ENCODE measurements around the gene CD99L2. TPM values are rescaled to one million over a fixed set of nuclear protein-coding genes. Genes with fewer than 3 reads are reported as not detected.
A peak's percentile ranks its signal among the peaks of the same experiment; 100 is the strongest.

Gene CD99L2
- total RNA-seq, 1 experiment from 2014 or later, result 42.4 TPM

DNA sequence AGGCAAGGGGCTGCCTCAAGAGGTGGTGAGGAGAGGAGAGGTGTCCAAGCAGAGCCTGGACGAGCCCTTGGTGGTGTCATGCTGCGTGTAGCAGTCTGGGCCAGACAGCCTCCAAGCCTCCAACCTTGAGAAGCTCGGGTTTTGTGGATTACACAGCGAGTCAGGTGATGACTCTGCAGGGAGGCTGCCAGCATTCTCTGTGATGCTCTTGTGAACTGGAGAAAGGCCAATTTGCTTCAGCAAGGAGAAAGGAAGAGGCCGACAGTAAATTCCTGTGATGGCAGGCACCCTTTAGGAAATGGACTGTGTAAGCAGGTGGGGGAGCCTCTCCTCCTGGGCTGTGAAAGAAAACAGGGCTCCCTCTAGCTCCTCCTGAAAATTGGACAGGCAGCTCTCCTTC is 36.0 kb upstream of the CD99L2 start:
- Mint-ChIP-seq H3K27ac (ENCODE audit: low read depth, unreplicated experiment) (peak overlapping the region; percentile 81), H3K4me3 (ENCODE audit: unreplicated experiment) (no peak overlapping the region), H3K36me3 (ENCODE audit: insufficient read depth, unreplicated experiment) (no peaks in the 10 kb centered on the region), H3K9me3 (ENCODE audit: unreplicated experiment) (peaks cover 6% of the 10 kb centered on the region), H3K27me3 (ENCODE audit: insufficient read depth, unreplicated experiment) (no peaks in the 10 kb centered on the region), H3K4me1 (ENCODE audit: insufficient read depth, unreplicated experiment) (peaks cover 11% of the 10 kb centered on the region)
- ChIA-PET CTCF (interaction anchor here (0.6 kb wide), 2 partner anchors 29 to 148 kb away, joined by 3 read pairs; no protein-coding TSS in a partner anchor), POLR2A (interaction anchor here (0.6 to 1.1 kb wide), 3 partner anchors 10 to 86 kb away, joined by 3 read pairs; no protein-coding TSS in a partner anchor)
- BruUV-seq (replicated peaks), result no TSS peak
- DNase-seq (ENCODE audit: unreplicated experiment), result peak; percentile 73
- TF ChIP-seq, protein P1, sequence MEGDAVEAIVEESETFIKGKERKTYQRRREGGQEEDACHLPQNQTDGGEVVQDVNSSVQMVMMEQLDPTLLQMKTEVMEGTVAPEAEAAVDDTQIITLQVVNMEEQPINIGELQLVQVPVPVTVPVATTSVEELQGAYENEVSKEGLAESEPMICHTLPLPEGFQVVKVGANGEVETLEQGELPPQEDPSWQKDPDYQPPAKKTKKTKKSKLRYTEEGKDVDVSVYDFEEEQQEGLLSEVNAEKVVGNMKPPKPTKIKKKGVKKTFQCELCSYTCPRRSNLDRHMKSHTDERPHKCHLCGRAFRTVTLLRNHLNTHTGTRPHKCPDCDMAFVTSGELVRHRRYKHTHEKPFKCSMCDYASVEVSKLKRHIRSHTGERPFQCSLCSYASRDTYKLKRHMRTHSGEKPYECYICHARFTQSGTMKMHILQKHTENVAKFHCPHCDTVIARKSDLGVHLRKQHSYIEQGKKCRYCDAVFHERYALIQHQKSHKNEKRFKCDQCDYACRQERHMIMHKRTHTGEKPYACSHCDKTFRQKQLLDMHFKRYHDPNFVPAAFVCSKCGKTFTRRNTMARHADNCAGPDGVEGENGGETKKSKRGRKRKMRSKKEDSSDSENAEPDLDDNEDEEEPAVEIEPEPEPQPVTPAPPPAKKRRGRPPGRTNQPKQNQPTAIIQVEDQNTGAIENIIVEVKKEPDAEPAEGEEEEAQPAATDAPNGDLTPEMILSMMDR (IDR thresholded peaks at IDR 0.05; ENCODE audit: unreplicated experiment), result no peak
- intact Hi-C loops (cut with micrococcal nuclease), result no loop called here

DNA sequence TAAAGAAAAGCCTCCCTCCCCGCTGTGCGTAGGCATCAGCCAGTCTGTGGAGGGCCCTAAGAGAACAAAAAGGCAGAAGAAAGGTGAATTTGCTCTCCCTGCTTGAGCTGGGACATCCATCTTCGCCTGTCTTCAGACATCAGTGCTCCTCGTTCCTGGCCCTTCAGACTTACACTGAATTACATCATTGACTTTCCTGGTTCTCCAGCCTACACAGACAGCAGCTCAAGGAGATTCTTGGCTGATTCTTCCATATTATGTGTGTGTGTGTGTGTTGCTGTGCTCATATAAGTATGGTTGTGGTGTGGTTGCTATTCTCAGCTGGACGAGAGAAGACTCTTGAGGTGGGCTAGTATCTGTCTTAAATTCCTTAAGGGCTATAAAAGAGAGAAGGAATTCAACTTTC is 35.5 kb upstream of the CD99L2 start:
- intact Hi-C loops (cut with micrococcal nuclease), result no loop called here
- TF ChIP-seq, protein P1 (IDR thresholded peaks at IDR 0.05; ENCODE audit: unreplicated experiment), result no peak
- no peak for DNase-seq (ENCODE audit: unreplicated experiment)

DNA sequence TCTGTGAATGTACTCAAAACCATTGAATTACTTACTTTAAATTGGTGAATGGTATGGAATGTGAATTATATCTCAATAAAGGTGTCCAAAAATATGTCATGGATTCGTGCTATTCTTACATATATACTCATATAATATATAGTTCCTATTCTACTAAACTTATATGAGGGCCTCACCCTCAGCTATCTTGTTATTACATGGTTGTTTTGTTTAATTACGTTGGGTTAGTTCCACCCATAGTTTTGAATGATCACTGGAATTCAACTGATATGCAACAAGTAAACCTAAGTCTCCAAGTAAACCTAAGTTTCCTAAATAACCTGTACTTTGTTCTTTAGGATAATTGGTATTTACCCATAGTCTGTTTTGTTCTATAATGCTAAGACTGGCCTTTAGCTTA is 30.6 kb upstream of the CD99L2 start:
- no TSS peak for BruUV-seq (replicated peaks)

More for the DNA sequence above, 35.5 kb upstream of the CD99L2 start:
- no TSS peak for BruUV-seq (replicated peaks)
- H3K4me3 Mint-ChIP-seq (ENCODE audit: unreplicated experiment), result no peak overlapping the region
- peaks cover 6% of the 10 kb centered on the region for H3K9me3 Mint-ChIP-seq (ENCODE audit: unreplicated experiment)
- peaks cover 11% of the 10 kb centered on the region for H3K4me1 Mint-ChIP-seq (ENCODE audit: insufficient read depth, unreplicated experiment)
- H3K27ac Mint-ChIP-seq (ENCODE audit: low read depth, unreplicated experiment), result peak overlapping the region; percentile 81
- no peaks in the 10 kb centered on the region for H3K27me3 Mint-ChIP-seq (ENCODE audit: insufficient read depth, unreplicated experiment)
- H3K36me3 Mint-ChIP-seq (ENCODE audit: insufficient read depth, unreplicated experiment), result no peaks in the 10 kb centered on the region
- ChIA-PET POLR2A (interaction anchor here (0.6 to 1.1 kb wide), 2 partner anchors 10 to 85 kb away, joined by 3 read pairs; no protein-coding TSS in a partner anchor), CTCF (no interaction called here)

DNA sequence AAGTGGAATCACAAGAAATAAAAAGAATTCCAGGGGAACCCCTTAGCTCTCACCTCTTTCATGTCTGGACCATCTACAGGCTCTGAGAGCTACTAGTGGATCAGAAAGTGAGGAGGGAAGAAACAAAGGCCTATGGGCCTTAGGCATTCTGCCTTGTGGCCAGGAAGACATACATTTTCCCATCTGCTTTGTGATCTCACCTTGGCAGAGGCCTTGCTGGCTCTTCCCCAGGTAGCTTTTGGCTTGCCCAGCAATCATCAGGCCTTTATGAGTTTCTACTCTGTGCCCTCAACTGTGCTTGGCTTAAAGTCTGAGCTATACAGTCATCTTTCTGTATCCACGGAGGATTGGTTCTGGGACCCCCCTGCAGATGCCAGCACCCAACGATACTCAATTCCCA is 28.3 kb upstream of the CD99L2 start:
- H3K27me3 Mint-ChIP-seq (ENCODE audit: insufficient read depth, unreplicated experiment), result no peaks in the 10 kb centered on the region
- TF ChIP-seq, protein P1 (IDR thresholded peaks at IDR 0.05; ENCODE audit: unreplicated experiment), result no peak
- H3K36me3 Mint-ChIP-seq (ENCODE audit: insufficient read depth, unreplicated experiment), result peaks cover 5% of the 10 kb centered on the region
- intact Hi-C loops (cut with micrococcal nuclease), result no loop called here
- CTCF ChIA-PET, result no interaction called here
- H3K4me1 Mint-ChIP-seq (ENCODE audit: insufficient read depth, unreplicated experiment), result no peaks in the 10 kb centered on the region
- POLR2A ChIA-PET, result no interaction called here
- H3K4me3 Mint-ChIP-seq (ENCODE audit: unreplicated experiment), result no peak overlapping the region
- no peak for DNase-seq (ENCODE audit: unreplicated experiment)
- no peaks in the 10 kb centered on the region for H3K9me3 Mint-ChIP-seq (ENCODE audit: unreplicated experiment)
- no TSS peak for BruUV-seq (replicated peaks)
- H3K27ac Mint-ChIP-seq (ENCODE audit: low read depth, unreplicated experiment), result no peak overlapping the region

More for the DNA sequence above, 30.6 kb upstream of the CD99L2 start:
- Mint-ChIP-seq H3K27me3 (ENCODE audit: insufficient read depth, unreplicated experiment) (no peaks in the 10 kb centered on the region), H3K27ac (ENCODE audit: low read depth, unreplicated experiment) (no peak overlapping the region), H3K9me3 (ENCODE audit: unreplicated experiment) (no peaks in the 10 kb centered on the region), H3K4me3 (ENCODE audit: unreplicated experiment) (no peak overlapping the region), H3K36me3 (ENCODE audit: insufficient read depth, unreplicated experiment) (peaks cover 5% of the 10 kb centered on the region), H3K4me1 (ENCODE audit: insufficient read depth, unreplicated experiment) (no peaks in the 10 kb centered on the region)
- ChIA-PET POLR2A (no interaction called here), CTCF (no interaction called here)
- intact Hi-C loops (cut with micrococcal nuclease), result no loop called here
- TF ChIP-seq, protein P1 (IDR thresholded peaks at IDR 0.05; ENCODE audit: unreplicated experiment), result no peak
- no peak for DNase-seq (ENCODE audit: unreplicated experiment)
